Activated naive CD4-positive, alpha-beta T cell treated with Interleukin-2 at 50 U/mL for 16 hours (primary cell): Measurements from ENCODE around the gene GRK7.
"Not testable (repeated sequence)": the region's sequence is repeated elsewhere in the genome, so short reads cannot be mapped to it uniquely, and the experiment has no call there.

Experiments
- DNase-seq: peaks from one replicate; pipeline ENCODE4 v3.0.0-alpha.2; 2020

The GRK7 gene

GRCh38 chr3:141796081-141796888 lies 33.1 kb downstream of the GRK7 start:
- DNase-seq, result peak; percentile 78

- DNase-seq, result peak; percentile 34
Observed at GRCh38 chr3:141796889-141797781, 33.9 kb downstream of the GRK7 start.

DNA sequence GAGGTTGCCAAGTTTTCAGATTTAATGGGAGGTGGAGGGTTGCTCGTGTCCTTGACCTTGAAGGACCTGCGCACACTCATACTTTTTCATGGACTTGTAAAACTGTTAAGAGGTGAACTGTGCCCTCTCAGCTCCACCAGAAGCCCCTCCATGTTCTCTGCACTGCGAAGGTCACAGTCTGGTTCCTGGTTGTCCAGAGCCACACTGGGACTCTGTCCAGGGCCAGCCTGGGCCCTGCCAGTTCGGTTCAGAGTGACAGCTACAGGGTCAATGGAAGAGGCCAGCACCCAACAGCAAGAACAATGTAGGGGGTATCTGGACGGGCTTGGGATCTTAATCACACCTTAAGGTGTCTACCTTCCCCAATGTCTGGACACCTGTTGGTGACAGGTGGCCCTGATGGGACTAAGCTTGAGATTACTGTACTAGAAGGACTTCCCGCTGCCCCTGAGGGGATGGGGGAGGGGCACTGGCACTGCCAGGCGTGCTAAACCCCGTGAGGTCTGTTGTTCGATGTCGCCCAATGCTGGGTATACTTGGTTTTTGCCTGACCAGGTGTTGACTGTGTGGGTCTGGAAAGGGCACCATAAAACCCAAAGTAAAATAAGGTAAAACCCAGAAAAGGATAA lies 34.7 kb downstream of the GRK7 start:
- DNase-seq, result no peak

DNA sequence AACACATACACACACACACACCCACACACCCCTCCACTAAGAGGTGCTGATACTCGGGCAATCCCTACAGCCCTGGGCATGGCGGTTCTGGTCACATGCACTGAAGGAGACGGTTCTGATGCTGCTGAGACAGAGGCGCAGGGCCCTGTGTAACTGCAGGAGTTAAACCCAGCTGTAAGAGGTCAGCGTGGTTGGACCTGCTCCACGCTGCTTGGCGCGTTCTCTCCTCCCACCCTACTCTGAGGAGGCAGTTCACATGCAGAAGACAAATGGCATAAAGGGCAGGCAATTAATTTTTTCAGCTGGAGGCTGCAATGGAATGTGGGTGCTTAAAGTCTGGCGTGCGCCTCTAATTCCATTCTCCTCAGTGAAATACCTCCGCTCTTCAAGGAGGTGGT lies 35.2 kb downstream of the GRK7 start:
- DNase-seq, result no peak

DNA sequence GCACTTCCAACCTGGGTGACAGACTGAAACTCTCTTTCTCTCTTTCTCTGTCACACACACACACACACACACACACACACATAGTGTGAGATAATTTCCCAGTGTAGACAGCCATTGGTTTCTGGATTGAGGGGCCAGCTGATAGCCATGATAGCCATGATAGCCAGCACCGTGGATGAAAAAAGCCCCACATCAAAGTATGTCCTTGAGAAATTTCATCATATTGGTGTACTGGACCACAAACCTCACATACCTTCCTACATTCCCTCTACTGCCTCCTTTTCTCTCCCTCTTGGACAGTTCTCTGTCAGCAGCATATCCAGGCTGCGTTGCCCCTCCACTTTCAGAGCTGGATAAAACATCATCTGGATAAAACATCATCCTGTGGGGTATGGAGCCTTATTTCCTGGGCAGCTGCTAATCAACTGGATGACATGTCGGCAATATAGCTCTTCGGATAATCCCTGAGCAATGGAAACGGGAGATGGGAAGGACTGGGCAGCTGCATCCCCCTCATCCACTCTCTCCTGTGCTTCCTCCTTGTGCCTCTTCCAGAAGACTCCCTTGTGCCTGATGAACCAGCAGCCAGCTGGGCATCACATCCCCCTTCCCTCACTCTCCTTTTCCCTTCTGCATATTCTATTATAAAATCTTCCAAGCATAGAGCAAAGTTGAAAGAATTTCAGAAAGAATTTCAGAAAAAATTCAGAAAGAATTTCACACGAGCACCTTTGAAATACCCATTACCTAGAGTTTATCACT lies 39.3 kb downstream of the GRK7 start:
- DNase-seq, result no peak

DNA sequence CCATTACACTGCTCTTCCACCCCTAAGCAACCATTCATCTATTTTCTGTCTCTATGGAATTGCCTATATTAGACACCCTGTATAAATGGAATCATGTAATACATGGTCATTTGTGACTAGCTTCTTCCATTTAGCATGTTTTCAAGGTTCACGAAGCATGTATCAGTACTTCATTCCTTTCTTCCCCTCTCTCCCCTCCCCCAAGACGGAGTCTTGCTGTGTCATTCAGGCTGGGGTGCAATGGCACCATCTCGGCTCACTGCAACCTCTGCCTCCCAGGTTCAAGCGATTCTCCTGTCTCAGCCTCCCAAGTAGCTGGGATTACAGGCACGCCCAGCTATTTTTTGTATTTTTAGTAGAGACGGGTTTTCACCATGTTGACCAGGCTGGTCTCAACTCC lies 40.3 kb downstream of the GRK7 start:
- not testable (repeated sequence) for DNase-seq

GRCh38 chr3:141804447-141804777 lies 41.2 kb downstream of the GRK7 start:
- no peak for DNase-seq

GRCh38 chr3:141804778-141805639 lies 41.8 kb downstream of the GRK7 start:
- no peak for DNase-seq

- no peak for DNase-seq
Observed at GRCh38 chr3:141807277-141808033, 44.2 kb downstream of the GRK7 start.

- no peak for DNase-seq
Observed at GRCh38 chr3:141808586-141808985, 45.4 kb downstream of the GRK7 start.

DNA sequence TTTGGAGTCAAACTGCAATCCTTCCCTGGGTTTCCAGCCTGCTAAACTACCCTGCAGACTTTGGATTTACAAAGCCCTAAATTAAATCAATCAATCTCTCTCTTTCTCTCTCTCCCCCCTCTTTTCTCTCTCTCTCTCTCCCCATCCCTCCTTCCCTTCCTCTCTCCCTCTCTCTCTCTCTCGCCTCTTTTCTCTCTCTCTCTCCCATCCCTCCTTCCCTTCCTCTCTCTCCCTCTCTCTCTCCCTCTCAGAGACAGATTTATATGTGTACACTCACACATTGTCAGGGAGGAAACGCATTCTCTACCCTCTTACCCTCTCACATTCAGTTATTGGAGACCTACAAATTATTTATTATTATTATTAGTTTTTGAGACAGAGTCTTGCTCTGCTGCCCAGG lies 47.0 kb downstream of the GRK7 start:
- no peak for DNase-seq

GRCh38 chr3:141811348-141811747 lies 48.1 kb downstream of the GRK7 start:
- DNase-seq, result no peak

DNA sequence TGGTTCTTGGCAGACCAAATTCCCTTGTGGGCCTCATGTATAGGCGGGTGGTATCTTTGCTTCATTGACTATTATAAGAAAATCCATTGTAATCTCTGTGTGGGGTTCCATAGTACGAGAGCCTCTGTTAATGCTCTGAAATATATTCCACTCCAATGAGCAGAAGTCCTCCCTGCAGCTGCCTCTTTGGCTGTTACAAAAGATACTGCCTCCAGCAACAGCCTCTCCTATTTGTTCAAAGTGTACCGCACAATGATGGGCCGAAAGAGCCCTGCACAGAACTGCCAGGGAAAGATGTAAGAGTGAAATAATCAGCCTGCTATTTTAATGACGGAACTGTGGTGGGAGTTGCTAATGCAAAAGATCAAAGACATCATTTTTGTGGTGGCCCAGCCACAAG lies 48.9 kb downstream of the GRK7 start:
- no peak for DNase-seq

GRCh38 chr3:141812586-141812985 lies 49.4 kb downstream of the GRK7 start:
- no peak for DNase-seq
